PC-3 (cell line): ENCODE data around the gene ST6GAL1. TPM values are rescaled to one million over a fixed set of nuclear protein-coding genes. Genes with fewer than 3 reads are reported as not detected.

Experiments
- ATAC-seq: fragments of 200-7000 bp; cut with Tn5 transposase; 2 replicates; pipeline ENCODE4 v1.9.1; 2020; ENCODE audit warnings: mild to moderate bottlenecking, moderate library complexity
- BruUV-seq: library from RNA; stranded (reverse); fragments of 400-500 nt; replicated peaks from 2 replicates; lab custom pipeline; 2021; lab: Mats Ljungman, UMichigan
- CTCF ChIA-PET: fragments of 300-600 bp; sonication (Branson Sonifier 250); formaldehyde crosslinking; loops from one replicate; lab custom pipeline; 2022; ENCODE audit warnings: antibody characterized with exemption; lab: Charles Lee
- POLR2A ChIA-PET: fragments of 300-600 bp; sonication (Branson Sonifier 250); formaldehyde crosslinking; loops from one replicate; lab custom pipeline; 2022; ENCODE audit warnings: antibody characterized with exemption; ENCODE audit not compliant: unreplicated experiment; lab: Charles Lee
- DNase-seq: peaks from one replicate; pipeline ENCODE4 v3.0.0-alpha.2; 2015
- H2AFZ ChIP-seq: fragments of 300-600 bp; sonication (generic); 2 replicates; pipeline ENCODE4 v1.6.0; 2016; ENCODE audit warnings: antibody characterized with exemption, low read length
- H3F3A ChIP-seq: fragments of 300-600 bp; sonication (generic); one replicate; pipeline ENCODE4 v1.6.0; 2017; ENCODE audit warnings: antibody characterized with exemption, low read length, control low read depth, mild to moderate bottlenecking; ENCODE audit not compliant: unreplicated experiment
- H3K27ac ChIP-seq: fragments of 300-600 bp; sonication (generic); 2 replicates; pipeline ENCODE4 v1.5.1; 2016; ENCODE audit warnings: mild to moderate bottlenecking, low read length
- H3K27me3 ChIP-seq: fragments of 300-600 bp; sonication (generic); 2 replicates; pipeline ENCODE4 v1.6.1; 2016; ENCODE audit warnings: low read length, mixed read lengths
- H3K36me3 ChIP-seq: fragments of 300-600 bp; sonication (generic); 2 replicates; pipeline ENCODE4 v1.6.1; 2016; ENCODE audit warnings: low read depth, mixed run types, low read length, mixed read lengths
- H3K4me1 ChIP-seq: fragments of 300-600 bp; sonication (generic); 2 replicates; pipeline ENCODE4 v1.5.1; 2016; ENCODE audit warnings: low read length; ENCODE audit not compliant: insufficient read depth
- H3K4me2 ChIP-seq: fragments of 300-600 bp; sonication (generic); 2 replicates; pipeline ENCODE4 v1.6.0; 2016; ENCODE audit warnings: low read length
- H3K4me3 ChIP-seq: fragments of 300-600 bp; sonication (generic); 2 replicates; pipeline ENCODE4 v1.5.1; 2016; ENCODE audit warnings: mild to moderate bottlenecking, low read length, mixed read lengths
- H3K79me2 ChIP-seq: fragments of 300-600 bp; sonication (generic); 2 replicates; pipeline ENCODE4 v1.6.1; 2017; ENCODE audit warnings: low read length, mixed read lengths
- H3K9ac ChIP-seq: fragments of 300-600 bp; sonication (generic); 2 replicates; pipeline ENCODE4 v1.6.0; 2016; ENCODE audit warnings: mild to moderate bottlenecking, low read length
- H3K9me2 ChIP-seq: fragments of 300-600 bp; sonication (generic); replicated peaks from 2 replicates; pipeline ENCODE4 v1.6.1; 2016; ENCODE audit warnings: mixed run types, low read length, mixed read lengths
- H3K9me3 ChIP-seq: fragments of 300-600 bp; sonication (generic); 2 replicates; pipeline ENCODE4 v1.6.1; 2016; ENCODE audit warnings: low read length, mixed read lengths
- H4K20me1 ChIP-seq: fragments of 300-600 bp; sonication (generic); 2 replicates; pipeline ENCODE4 v1.6.1; 2016; ENCODE audit warnings: low read length, mixed read lengths
- EZH2 ChIP-seq: fragments of 300-600 bp; sonication (generic); IDR thresholded peaks from one replicate; pipeline ENCODE4 v1.6.1; 2017; ENCODE audit warnings: antibody characterized with exemption, mild to moderate bottlenecking, low read length; ENCODE audit not compliant: unreplicated experiment
- EZH2phosphoT487 ChIP-seq: fragments of 300-600 bp; sonication (generic); IDR thresholded peaks from 2 replicates; pipeline ENCODE4 v1.6.1; 2018; ENCODE audit warnings: mild to moderate bottlenecking, antibody characterized with exemption, low read length, borderline replicate concordance
- intact Hi-C: fragments of 100-400 bp; cut with micrococcal nuclease; formaldehyde crosslinking; loops from 2 replicates; pipeline ENCODE4 v1.9.0; 2023
- total RNA-seq: library from RNA; depleted of rRNA; stranded (reverse); fragments of >200 nt; gene quantifications from 2 replicates; pipeline ENCODE4 v1.2.3, GENCODE V29; 2014
- TF ChIP-seq, protein P1 (sequence below): fragments of 300-600 bp; sonication (generic); conservative IDR thresholded peaks from 2 replicates; pipeline ENCODE4 v1.5.1; 2017; ENCODE audit warnings: antibody characterized with exemption, low read depth, mild to moderate bottlenecking, low read length

The ST6GAL1 gene
- total RNA-seq, 1 experiment from 2014 or later = 9.4 TPM

DNA sequence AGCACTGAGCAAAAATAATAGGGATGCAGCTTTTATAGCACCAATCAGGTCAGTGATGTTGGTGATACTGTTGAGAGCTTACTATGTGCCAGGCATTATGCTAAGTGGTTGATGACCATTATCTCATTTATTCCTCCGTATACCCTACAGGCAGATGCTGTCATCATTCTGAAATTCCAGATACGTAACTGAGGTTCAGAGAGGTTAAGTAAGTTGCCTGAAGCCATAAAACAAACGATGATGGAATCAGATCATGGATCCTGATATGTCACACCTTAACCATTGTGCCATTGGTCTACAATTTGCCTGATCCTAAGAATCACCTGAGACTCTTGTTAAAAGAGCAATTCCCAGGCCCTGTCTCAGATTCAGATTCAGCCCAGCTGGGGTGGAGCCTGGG, 49.5 kb downstream of the ST6GAL1 start:
- Histone ChIP-seq H3K27ac (no peak overlapping the region), H3K36me3 (no peaks in the 10 kb centered on the region), H3K27me3 (no peaks in the 10 kb centered on the region), H2AFZ (no peak overlapping the region), H3K9me2 (no peaks in the 10 kb centered on the region), H3K9ac (no peak overlapping the region), H3K4me3 (no peak overlapping the region), H3K9me3 (no peaks in the 10 kb centered on the region), H3F3A (no peaks in the 10 kb centered on the region), H3K79me2 (no peaks in the 10 kb centered on the region), H4K20me1 (no peaks in the 10 kb centered on the region), H3K4me1 (peaks cover 11% of the 10 kb centered on the region; the same call in 1 of the 2 replicates), H3K4me2 (no peak overlapping the region)
- ChIA-PET POLR2A (interaction anchor here (0.6 kb wide), 1 partner anchor 158 kb away, joined by 5 read pairs; no protein-coding TSS in a partner anchor), CTCF (no interaction called here)
- ATAC-seq = no peak
- BruUV-seq = no TSS peak
- intact Hi-C loops = no loop called here
- TF ChIP-seq EZH2phosphoT487 = no peak
- TF ChIP-seq, protein P1, sequence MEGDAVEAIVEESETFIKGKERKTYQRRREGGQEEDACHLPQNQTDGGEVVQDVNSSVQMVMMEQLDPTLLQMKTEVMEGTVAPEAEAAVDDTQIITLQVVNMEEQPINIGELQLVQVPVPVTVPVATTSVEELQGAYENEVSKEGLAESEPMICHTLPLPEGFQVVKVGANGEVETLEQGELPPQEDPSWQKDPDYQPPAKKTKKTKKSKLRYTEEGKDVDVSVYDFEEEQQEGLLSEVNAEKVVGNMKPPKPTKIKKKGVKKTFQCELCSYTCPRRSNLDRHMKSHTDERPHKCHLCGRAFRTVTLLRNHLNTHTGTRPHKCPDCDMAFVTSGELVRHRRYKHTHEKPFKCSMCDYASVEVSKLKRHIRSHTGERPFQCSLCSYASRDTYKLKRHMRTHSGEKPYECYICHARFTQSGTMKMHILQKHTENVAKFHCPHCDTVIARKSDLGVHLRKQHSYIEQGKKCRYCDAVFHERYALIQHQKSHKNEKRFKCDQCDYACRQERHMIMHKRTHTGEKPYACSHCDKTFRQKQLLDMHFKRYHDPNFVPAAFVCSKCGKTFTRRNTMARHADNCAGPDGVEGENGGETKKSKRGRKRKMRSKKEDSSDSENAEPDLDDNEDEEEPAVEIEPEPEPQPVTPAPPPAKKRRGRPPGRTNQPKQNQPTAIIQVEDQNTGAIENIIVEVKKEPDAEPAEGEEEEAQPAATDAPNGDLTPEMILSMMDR = no peak
- no peak for TF ChIP-seq EZH2
- peak; percentile 58 for DNase-seq

DNA sequence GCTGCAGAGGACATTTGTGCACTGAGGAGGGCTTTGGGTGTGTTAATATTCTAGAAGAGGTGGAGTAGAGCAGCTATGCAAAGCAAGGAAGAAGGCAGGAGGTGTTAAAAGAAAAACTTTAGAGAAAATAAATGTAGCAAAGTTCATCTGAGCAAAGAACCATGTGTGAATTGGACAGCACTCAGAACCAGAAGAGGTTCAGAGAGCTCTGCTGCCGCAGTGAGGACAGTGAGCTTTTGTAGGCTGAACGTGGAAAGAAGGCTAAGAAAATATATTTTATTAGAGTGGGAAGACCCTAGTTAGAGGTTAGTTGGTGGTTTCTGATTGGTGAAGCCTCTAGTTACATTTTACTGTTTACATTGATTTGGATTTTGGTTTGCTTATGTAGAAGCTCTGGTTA, 50.7 kb downstream of the ST6GAL1 start:
- Histone ChIP-seq H4K20me1 (no peaks in the 10 kb centered on the region), H3K4me3 (no peak overlapping the region), H3K27me3 (no peaks in the 10 kb centered on the region), H3K79me2 (no peaks in the 10 kb centered on the region), H3K4me1 (peaks cover 17% of the 10 kb centered on the region), H3K4me2 (no peak overlapping the region), H3K9me3 (no peaks in the 10 kb centered on the region), H3K27ac (no peak overlapping the region), H2AFZ (no peak overlapping the region), H3K9me2 (no peaks in the 10 kb centered on the region), H3K9ac (no peak overlapping the region), H3F3A (no peaks in the 10 kb centered on the region), H3K36me3 (no peaks in the 10 kb centered on the region)
- ChIA-PET POLR2A (interaction anchor here (0.8 kb wide), 1 partner anchor 174 kb away, joined by 3 read pairs; no protein-coding TSS in a partner anchor), CTCF (no interaction called here)
- ATAC-seq = no peak
- TF ChIP-seq EZH2 = no peak
- intact Hi-C loops = no loop called here
- BruUV-seq = no TSS peak
- DNase-seq = no peak

DNA sequence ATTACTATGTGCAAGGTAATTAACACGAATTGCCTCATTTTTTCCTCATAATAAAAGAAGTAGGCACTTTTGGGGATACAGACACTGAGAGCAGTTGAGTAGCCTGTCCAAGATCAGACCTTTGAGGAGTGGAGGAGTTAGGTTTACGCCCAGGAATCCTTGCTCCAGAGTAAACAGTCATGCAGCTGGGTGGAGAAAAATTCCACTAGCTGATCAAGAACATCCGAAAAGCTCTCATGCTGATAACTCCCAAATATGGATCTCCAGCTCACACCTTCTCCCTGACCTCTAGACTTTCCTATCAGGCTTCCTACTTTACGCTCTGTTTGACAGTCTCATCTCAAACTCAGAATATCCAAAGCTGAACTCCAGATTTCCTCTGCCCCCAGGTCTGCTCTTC, 53.3 kb downstream of the ST6GAL1 start:
- no peaks in the 10 kb centered on the region for H3K9me2 ChIP-seq
- H3K36me3 ChIP-seq = no peaks in the 10 kb centered on the region
- CTCF ChIA-PET = interaction anchor here (1.0 kb wide), 1 partner anchor 156 kb away, joined by 3 read pairs; the partner anchor contains the start of gene RPL39L
- no peak for DNase-seq
- no peak overlapping the region for H3K27ac ChIP-seq
- no peak overlapping the region for H3K4me3 ChIP-seq
- no peak overlapping the region for H3K4me2 ChIP-seq
- intact Hi-C loops = no loop called here
- ATAC-seq = no peak
- H3K79me2 ChIP-seq = no peaks in the 10 kb centered on the region
- H3K4me1 ChIP-seq = peaks cover 25% of the 10 kb centered on the region
- H3F3A ChIP-seq = no peaks in the 10 kb centered on the region
- H3K27me3 ChIP-seq = no peaks in the 10 kb centered on the region
- H2AFZ ChIP-seq = no peak overlapping the region
- no peaks in the 10 kb centered on the region for H4K20me1 ChIP-seq
- no TSS peak for BruUV-seq
- H3K9ac ChIP-seq = no peak overlapping the region
- H3K9me3 ChIP-seq = no peaks in the 10 kb centered on the region
- POLR2A ChIA-PET = no interaction called here
- TF ChIP-seq EZH2 = no peak
- TF ChIP-seq EZH2phosphoT487 = no peak
- TF ChIP-seq, protein P1 = no peak
